Fibroblast of villous mesenchyme (primary cell): ENCODE results near the gene FAM50B. TPM values are rescaled to one million over a fixed set of nuclear protein-coding genes. Genes with fewer than 3 reads are reported as not detected.

Source experiments
- DNase-seq: peaks from one replicate; pipeline ENCODE4 v3.0.0-alpha.2; 2010; ENCODE audit warnings: low read depth
- H3K4me3 ChIP-seq: 2 replicates; pipeline ENCODE4 v1.5.1; 2011; ENCODE audit warnings: low read depth, mild to moderate bottlenecking, low read length
- CTCF ChIP-seq: IDR thresholded peaks from 2 replicates; pipeline ENCODE4 v1.5.1; 2012; ENCODE audit warnings: low read depth, mild to moderate bottlenecking, low read length; ENCODE audit not compliant: insufficient read depth
- total RNA-seq: library from RNA; depleted of rRNA; stranded (reverse); fragments of >200 nt; gene quantifications from 2 replicates; pipeline ENCODE4 v1.2.3, GENCODE V29; 2012

The FAM50B gene
- total RNA-seq, 1 donor: 6.0 TPM

GRCh38 chr6:3892603-3893002 lies 43.4 kb downstream of the FAM50B start:
- TF ChIP-seq CTCF: no peak
- no peak for DNase-seq

GRCh38 chr6:3893487-3893886 lies 44.3 kb downstream of the FAM50B start:
- DNase-seq: no peak
- TF ChIP-seq CTCF: no peak
- H3K4me3 ChIP-seq: no peak overlapping the region

More at GRCh38 chr6:3892603-3893002, 43.4 kb downstream of the FAM50B start:
- H3K4me3 ChIP-seq: no peak overlapping the region

DNA sequence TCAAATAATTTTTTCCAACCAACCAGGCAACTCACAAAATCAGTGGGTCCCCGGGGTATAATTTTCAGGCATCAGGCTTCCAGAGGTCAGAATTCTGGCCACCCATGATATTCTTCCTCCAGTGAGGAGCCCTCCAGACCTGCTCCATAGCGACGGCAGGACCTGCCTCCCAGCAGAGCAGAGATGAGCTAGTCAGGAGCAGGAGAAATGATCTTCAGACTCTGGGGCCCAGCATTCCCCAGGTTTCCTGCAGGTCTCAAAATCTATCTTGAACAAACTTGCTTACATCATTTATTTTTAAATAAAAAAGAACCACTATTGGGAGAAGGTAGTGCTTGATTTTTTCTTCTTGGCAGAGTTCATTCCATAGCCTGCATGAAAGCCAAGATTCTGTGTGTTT lies 44.7 kb downstream of the FAM50B start:
- H3K4me3 ChIP-seq: no peak overlapping the region
- no peak for TF ChIP-seq CTCF
- DNase-seq: no peak

- H3K4me3 ChIP-seq: no peak overlapping the region
- TF ChIP-seq CTCF: no peak
- DNase-seq: no peak
These were observed 45.6 kb downstream of the FAM50B start for GRCh38 chr6:3894590-3895311.

DNA sequence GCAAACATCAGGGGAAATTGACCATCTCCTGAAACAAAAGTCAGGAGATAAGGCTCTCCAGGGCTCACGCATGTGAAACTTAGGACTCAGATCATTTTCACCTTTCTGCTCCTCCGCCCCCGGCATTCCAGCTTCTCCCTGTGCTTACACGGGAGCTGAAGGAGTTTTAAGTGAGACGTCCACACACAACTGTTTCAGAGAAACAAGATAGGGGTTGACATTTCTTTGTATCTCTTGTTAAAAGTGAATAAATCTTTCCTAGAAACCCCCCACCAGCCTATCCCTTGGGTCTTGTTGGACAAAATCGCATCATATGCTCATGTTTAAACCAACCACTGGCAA lies 46.1 kb downstream of the FAM50B start:
- no peak overlapping the region for H3K4me3 ChIP-seq
- DNase-seq: no peak
- no peak for TF ChIP-seq CTCF

- DNase-seq: no peak
- no peak overlapping the region for H3K4me3 ChIP-seq
- no peak for TF ChIP-seq CTCF
These were observed 46.6 kb downstream of the FAM50B start for GRCh38 chr6:3895805-3896204.
